RWPE1 (cell line): ENCODE data around the gene AREL1.

ENCODE experiments used
- CTCF ChIA-PET: fragments of 350-600 bp; sonication (Branson Sonifier 250); formaldehyde crosslinking; extraction: SDS; loops from one replicate; lab custom pipeline; 2021; lab: Yijun Ruan, JAX
- POLR2A ChIA-PET: fragments of 400-600 bp; formaldehyde crosslinking; extraction: SDS; loops from one replicate; lab custom pipeline; 2020; ENCODE audit warnings: antibody characterized with exemption; ENCODE audit not compliant: low non-redundant PET; lab: Yijun Ruan, JAX
- DNase-seq: peaks from one replicate; pipeline ENCODE4 v3.0.0; 2012; ENCODE audit warnings: low spot score
- H3K27ac ChIP-seq: fragments of 450-650 bp; 2 replicates; pipeline ENCODE4 v1.5.1; 2017
- CTCF ChIP-seq: fragments of 450-650 bp; conservative IDR thresholded peaks from 2 replicates; pipeline ENCODE4 v1.5.1; 2017; ENCODE audit warnings: low read depth, mild to moderate bottlenecking

Gene AREL1

DNA sequence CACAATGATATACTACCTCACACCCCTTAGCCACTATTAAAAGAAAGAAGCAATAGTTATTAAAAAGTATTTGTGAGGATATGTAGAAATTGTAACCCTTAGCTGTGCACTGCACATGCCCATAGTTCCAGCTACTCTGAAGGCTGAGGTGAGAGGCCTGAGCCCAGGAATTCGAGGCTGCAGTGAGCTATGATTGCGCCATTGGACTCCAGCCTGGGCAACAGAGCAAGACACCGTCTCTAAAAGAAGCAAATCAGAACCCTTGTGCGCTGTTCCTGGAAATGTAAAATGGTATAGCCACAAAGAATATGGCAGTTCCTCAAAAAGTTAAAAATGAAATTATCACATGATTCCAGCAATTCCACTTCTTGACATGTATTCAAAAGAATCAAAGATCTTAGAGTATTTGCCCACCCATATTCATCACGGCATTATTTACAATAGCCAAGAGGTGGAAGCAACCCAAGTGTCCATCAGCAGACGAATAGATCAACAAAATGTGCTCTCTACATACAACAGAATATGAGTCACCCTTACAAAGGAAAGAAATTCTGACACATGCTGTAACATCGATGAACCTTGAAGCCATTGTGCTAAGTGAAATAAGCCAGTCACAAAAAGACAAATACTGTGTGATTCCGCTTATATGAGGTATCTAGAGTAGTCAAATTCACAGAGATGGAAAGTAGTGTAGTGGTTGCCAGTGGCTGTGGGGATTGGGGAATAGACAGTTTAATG is 26.6 kb upstream of the AREL1 start:
- ChIA-PET POLR2A (no interaction called here), CTCF (no interaction called here)
- no peak for DNase-seq
- H3K27ac ChIP-seq: no peak overlapping the region
- TF ChIP-seq CTCF: no peak

- CTCF ChIA-PET: interaction anchor here (0.9 kb wide), 1 partner anchor 126 kb away, joined by 3 read pairs; the partner anchor contains the start of gene LTBP2
- H3K27ac ChIP-seq: no peak overlapping the region
Measured at GRCh38 chr14:74737753-74738325, 25.0 kb upstream of the AREL1 start.

GRCh38 chr14:74735125-74735524 is 22.2 kb upstream of the AREL1 start:
- no peak for DNase-seq
- TF ChIP-seq CTCF: no peak
- ChIA-PET POLR2A (no interaction called here), CTCF (no interaction called here)
- no peak overlapping the region for H3K27ac ChIP-seq

More at GRCh38 chr14:74737753-74738325, 25.0 kb upstream of the AREL1 start:
- POLR2A ChIA-PET: no interaction called here
- no peak for DNase-seq
- no peak for TF ChIP-seq CTCF

DNA sequence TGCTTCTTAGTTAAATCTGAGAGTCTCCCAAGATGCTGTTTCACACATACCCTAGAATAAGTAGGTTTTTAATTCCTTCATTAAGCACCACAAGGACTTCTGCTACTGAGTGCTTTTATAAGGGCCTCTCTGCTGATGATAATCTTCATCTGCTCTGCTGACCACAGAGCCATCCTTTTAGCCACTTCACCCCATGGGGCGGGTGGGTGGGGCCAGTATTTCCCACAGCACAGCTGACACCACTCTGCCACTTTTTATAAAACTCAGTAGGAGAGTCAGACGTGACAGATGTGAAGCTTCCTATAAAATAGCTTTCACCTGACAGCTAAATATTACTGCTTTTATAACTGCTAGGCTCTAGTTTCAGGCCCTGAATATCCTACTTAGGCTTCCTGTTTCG is 20.3 kb upstream of the AREL1 start:
- DNase-seq: no peak
- H3K27ac ChIP-seq: no peak overlapping the region
- TF ChIP-seq CTCF: no peak
- ChIA-PET POLR2A (no interaction called here), CTCF (no interaction called here)

DNA sequence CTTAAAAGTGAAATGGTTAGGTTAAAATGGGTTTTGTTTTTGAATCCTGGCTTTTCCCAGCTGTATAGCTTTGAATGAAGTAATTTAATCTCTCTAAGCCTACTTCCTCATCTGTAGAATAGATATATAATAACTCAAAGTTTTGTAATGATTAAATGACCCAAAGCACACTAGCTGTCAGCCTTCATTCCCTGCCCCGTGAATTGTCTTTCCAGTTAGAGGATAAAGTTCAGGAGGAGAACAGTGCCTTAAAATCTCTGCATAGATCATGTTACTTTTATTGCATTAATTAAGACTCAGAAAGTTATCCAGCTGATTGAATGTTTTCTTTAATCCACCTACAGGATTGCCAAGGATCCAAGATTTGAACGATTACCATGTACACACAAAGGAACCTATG is 19.5 kb upstream of the AREL1 start:
- TF ChIP-seq CTCF: no peak
- POLR2A ChIA-PET: no interaction called here
- CTCF ChIA-PET: no interaction called here
- no peak overlapping the region for H3K27ac ChIP-seq
- no peak for DNase-seq

GRCh38 chr14:74723134-74723533 is 10.3 kb upstream of the AREL1 start:
- POLR2A ChIA-PET: no interaction called here
- H3K27ac ChIP-seq: no peak overlapping the region
- TF ChIP-seq CTCF: no peak
- no peak for DNase-seq
- CTCF ChIA-PET: interaction anchor here (0.6 kb wide), 1 partner anchor 27 kb away, joined by 3 read pairs; no protein-coding TSS in a partner anchor
